GM23338 (cell line): ENCODE results near the gene ADAMTS5. TPM values are rescaled to one million over a fixed set of nuclear protein-coding genes. Genes with fewer than 3 reads are reported as not detected.

Experiments
- ATAC-seq: fragments of 200-7000 bp; cut with Tn5 transposase; 3 replicates; pipeline ENCODE4 v1.9.1; 2020
- DNase-seq: peaks from one replicate; pipeline ENCODE4 v3.0.0-alpha.2; 2015; ENCODE audit warnings: low spot score
- H2AFZ ChIP-seq: fragments of 200-600 bp; sonication (generic); 2 replicates; pipeline ENCODE4 v1.8.0; 2016; ENCODE audit warnings: antibody characterized with exemption, mild to moderate bottlenecking, moderate library complexity
- H3F3A ChIP-seq: fragments of 200-600 bp; sonication (generic); replicated peaks from 2 replicates; pipeline ENCODE4 v1.8.0; 2017; ENCODE audit warnings: antibody characterized with exemption, mixed run types, low read depth
- H3K27ac ChIP-seq: fragments of 200-600 bp; sonication (generic); 2 replicates; pipeline ENCODE4 v1.6.1; 2016; ENCODE audit warnings: low read depth
- H3K27me3 ChIP-seq: fragments of 200-600 bp; sonication (generic); 2 replicates; pipeline ENCODE4 v1.8.0; 2016; ENCODE audit warnings: mild to moderate bottlenecking, mixed run types, moderate library complexity; ENCODE audit not compliant: insufficient read depth
- H3K36me3 ChIP-seq: fragments of 200-600 bp; sonication (generic); 2 replicates; pipeline ENCODE4 v1.8.0; 2016; ENCODE audit warnings: mild to moderate bottlenecking; ENCODE audit not compliant: insufficient read depth
- H3K4me1 ChIP-seq: fragments of 200-600 bp; sonication (generic); 2 replicates; pipeline ENCODE4 v1.8.0; 2016; ENCODE audit warnings: mild to moderate bottlenecking, moderate library complexity; ENCODE audit not compliant: insufficient read depth
- H3K4me2 ChIP-seq: fragments of 200-600 bp; sonication (generic); 2 replicates; pipeline ENCODE4 v1.7.1; 2017; ENCODE audit warnings: mixed run types
- H3K4me3 ChIP-seq: fragments of 200-600 bp; sonication (generic); 2 replicates; pipeline ENCODE4 v1.6.1; 2016; ENCODE audit warnings: mixed run types
- H3K79me2 ChIP-seq: fragments of 200-600 bp; sonication (generic); replicated peaks from 2 replicates; pipeline ENCODE4 v1.8.0; 2017; ENCODE audit warnings: mild to moderate bottlenecking; ENCODE audit not compliant: insufficient read depth
- H3K9me2 ChIP-seq: fragments of 200-600 bp; sonication (generic); 2 replicates; pipeline ENCODE4 v1.8.0; 2017; ENCODE audit not compliant: insufficient read depth
- H4K20me1 ChIP-seq: fragments of 200-600 bp; sonication (generic); replicated peaks from 2 replicates; pipeline ENCODE4 v1.8.0; 2017; ENCODE audit warnings: mild to moderate bottlenecking; ENCODE audit not compliant: insufficient read depth
- H3K27ac Mint-ChIP-seq: 2 replicates; pipeline ENCODE4 v1.8.0; 2020; ENCODE audit warnings: inconsistent platforms, mild to moderate bottlenecking, moderate library complexity, mixed read lengths
- H3K27me3 Mint-ChIP-seq: 3 replicates; pipeline ENCODE4 v1.8.0; 2022; ENCODE audit warnings: low read depth, mild to moderate bottlenecking, moderate library complexity, mixed read lengths, inconsistent platforms; ENCODE audit not compliant: insufficient read depth, poor library complexity
- H3K36me3 Mint-ChIP-seq: 3 replicates; pipeline ENCODE4 v1.8.0; 2021; ENCODE audit warnings: low read depth, mild to moderate bottlenecking, inconsistent platforms, moderate library complexity, mixed read lengths
- H3K4me1 Mint-ChIP-seq: 3 replicates; pipeline ENCODE4 v1.8.0; 2020; ENCODE audit warnings: mild to moderate bottlenecking, inconsistent platforms, mixed read lengths
- H3K4me3 Mint-ChIP-seq: 3 replicates; pipeline ENCODE4 v1.8.0; 2021; ENCODE audit warnings: moderate library complexity, mild to moderate bottlenecking, inconsistent platforms, mixed read lengths
- H3K9me3 Mint-ChIP-seq: 3 replicates; pipeline ENCODE4 v1.8.0; 2020; ENCODE audit warnings: moderate library complexity, mild to moderate bottlenecking, inconsistent platforms, mixed read lengths
- EZH2phosphoT487 ChIP-seq: fragments of 200-600 bp; sonication (generic); IDR thresholded peaks from one replicate; pipeline ENCODE4 v1.8.1; 2018; ENCODE audit warnings: antibody characterized with exemption; ENCODE audit not compliant: unreplicated experiment
- JUNB ChIP-seq: IDR thresholded peaks from one replicate; pipeline ENCODE4 v1.6.1; 2016; ENCODE audit warnings: antibody characterized with exemption; ENCODE audit not compliant: unreplicated experiment
- NANOG ChIP-seq: IDR thresholded peaks from 2 replicates; pipeline ENCODE4 v1.6.1; 2016; ENCODE audit warnings: antibody characterized with exemption, borderline replicate concordance
- POLR2AphosphoS5 ChIP-seq: IDR thresholded peaks from 2 replicates; pipeline ENCODE4 v1.6.1; 2016; ENCODE audit warnings: antibody characterized with exemption, low read depth
- STAT1 ChIP-seq: IDR thresholded peaks from one replicate; pipeline ENCODE4 v1.6.1; 2016; ENCODE audit warnings: antibody characterized with exemption; ENCODE audit not compliant: unreplicated experiment
- ZNF331 ChIP-seq: fragments of 250-450 bp; sonication (Bioruptor Pico); IDR thresholded peaks from 2 replicates; pipeline ENCODE4 v1.5.0; 2020; ENCODE audit warnings: low read depth, mild to moderate bottlenecking, moderate library complexity
- polyA plus RNA-seq: library from polyadenylated mRNA; unstranded; fragments of >200 nt; fragmentation: Nextera tagmentation; extraction: Ambion mirVana; gene quantifications from 2 replicates; pipeline ENCODE4 v1.2.1, GENCODE V29; 2016
- total RNA-seq: library from RNA; depleted of rRNA; stranded (reverse); fragments of >200 nt; shearing (Covaris generic); gene quantifications from 2 replicates; pipeline ENCODE4 v1.2.3, GENCODE V29; 2014
- TF ChIP-seq, protein P1 (sequence below): fragments of 250-450 bp; sonication (Bioruptor Pico); IDR thresholded peaks from 2 replicates; pipeline ENCODE4 v1.5.0; 2020; ENCODE audit warnings: mild to moderate bottlenecking, moderate library complexity
- TF ChIP-seq, protein P2 (sequence below), 2 experiments: fragments of 200-600 bp in 1 of 2; sonication (generic) in 1 of 2; conservative IDR thresholded peaks; 2 replicates each; pipeline versions ENCODE4 v1.5.1 to v1.6.1; 2016 to 2017; ENCODE audit warnings: antibody characterized with exemption in 2 of 2, low read depth in 2 of 2, mild to moderate bottlenecking in 2 of 2, moderate library complexity in 1 of 2

The ADAMTS5 gene
- total and polyA plus RNA-seq, 2 experiments from 2014 or later: 0.21 to 0.32 TPM

DNA sequence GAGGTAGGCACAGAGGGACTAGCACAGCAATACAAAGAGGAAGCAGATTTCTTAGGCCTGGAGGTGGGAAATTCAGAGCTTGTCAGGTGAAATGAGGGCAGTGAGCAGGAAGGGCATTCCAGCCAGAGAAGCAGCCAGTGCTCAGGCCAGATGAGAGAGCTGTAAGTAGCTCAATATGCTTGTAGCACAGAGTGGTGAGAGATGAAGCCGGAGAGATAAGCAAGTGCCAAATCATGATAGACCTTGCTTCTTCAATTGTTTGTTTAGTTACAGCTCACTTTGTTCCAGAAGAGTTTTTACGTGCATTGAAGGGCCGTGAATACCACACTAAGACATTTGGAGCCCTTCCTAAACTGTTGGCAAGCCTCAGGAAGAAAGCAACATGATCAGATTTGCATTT lies 79.6 kb downstream of the ADAMTS5 start (continued):
- TF ChIP-seq, protein P1, sequence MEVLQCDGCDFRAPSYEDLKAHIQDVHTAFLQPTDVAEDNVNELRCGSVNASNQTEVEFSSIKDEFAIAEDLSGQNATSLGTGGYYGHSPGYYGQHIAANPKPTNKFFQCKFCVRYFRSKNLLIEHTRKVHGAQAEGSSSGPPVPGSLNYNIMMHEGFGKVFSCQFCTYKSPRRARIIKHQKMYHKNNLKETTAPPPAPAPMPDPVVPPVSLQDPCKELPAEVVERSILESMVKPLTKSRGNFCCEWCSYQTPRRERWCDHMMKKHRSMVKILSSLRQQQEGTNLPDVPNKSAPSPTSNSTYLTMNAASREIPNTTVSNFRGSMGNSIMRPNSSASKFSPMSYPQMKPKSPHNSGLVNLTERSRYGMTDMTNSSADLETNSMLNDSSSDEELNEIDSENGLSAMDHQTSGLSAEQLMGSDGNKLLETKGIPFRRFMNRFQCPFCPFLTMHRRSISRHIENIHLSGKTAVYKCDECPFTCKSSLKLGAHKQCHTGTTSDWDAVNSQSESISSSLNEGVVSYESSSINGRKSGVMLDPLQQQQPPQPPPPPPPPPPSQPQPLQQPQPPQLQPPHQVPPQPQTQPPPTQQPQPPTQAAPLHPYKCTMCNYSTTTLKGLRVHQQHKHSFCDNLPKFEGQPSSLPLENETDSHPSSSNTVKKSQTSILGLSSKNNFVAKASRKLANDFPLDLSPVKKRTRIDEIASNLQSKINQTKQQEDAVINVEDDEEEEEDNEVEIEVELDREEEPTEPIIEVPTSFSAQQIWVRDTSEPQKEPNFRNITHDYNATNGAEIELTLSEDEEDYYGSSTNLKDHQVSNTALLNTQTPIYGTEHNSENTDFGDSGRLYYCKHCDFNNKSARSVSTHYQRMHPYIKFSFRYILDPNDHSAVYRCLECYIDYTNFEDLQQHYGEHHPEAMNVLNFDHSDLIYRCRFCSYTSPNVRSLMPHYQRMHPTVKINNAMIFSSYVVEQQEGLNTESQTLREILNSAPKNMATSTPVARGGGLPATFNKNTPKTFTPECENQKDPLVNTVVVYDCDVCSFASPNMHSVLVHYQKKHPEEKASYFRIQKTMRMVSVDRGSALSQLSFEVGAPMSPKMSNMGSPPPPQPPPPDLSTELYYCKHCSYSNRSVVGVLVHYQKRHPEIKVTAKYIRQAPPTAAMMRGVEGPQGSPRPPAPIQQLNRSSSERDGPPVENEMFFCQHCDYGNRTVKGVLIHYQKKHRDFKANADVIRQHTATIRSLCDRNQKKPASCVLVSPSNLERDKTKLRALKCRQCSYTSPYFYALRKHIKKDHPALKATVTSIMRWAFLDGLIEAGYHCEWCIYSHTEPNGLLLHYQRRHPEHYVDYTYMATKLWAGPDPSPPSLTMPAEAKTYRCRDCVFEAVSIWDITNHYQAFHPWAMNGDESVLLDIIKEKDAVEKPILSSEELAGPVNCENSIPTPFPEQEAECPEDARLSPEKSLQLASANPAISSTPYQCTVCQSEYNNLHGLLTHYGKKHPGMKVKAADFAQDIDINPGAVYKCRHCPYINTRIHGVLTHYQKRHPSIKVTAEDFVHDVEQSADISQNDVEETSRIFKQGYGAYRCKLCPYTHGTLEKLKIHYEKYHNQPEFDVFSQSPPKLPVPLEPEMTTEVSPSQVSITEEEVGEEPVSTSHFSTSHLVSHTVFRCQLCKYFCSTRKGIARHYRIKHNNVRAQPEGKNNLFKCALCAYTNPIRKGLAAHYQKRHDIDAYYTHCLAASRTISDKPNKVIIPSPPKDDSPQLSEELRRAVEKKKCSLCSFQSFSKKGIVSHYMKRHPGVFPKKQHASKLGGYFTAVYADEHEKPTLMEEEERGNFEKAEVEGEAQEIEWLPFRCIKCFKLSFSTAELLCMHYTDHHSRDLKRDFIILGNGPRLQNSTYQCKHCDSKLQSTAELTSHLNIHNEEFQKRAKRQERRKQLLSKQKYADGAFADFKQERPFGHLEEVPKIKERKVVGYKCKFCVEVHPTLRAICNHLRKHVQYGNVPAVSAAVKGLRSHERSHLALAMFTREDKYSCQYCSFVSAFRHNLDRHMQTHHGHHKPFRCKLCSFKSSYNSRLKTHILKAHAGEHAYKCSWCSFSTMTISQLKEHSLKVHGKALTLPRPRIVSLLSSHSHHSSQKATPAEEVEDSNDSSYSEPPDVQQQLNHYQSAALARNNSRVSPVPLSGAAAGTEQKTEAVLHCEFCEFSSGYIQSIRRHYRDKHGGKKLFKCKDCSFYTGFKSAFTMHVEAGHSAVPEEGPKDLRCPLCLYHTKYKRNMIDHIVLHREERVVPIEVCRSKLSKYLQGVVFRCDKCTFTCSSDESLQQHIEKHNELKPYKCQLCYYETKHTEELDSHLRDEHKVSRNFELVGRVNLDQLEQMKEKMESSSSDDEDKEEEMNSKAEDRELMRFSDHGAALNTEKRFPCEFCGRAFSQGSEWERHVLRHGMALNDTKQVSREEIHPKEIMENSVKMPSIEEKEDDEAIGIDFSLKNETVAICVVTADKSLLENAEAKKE (CRISPR knock-in tag): no peak
- TF ChIP-seq ZNF331 (CRISPR knock-in tag): no peak
- TF ChIP-seq NANOG: no peak
- TF ChIP-seq JUNB: no peak
- TF ChIP-seq EZH2phosphoT487: no peak

DNA sequence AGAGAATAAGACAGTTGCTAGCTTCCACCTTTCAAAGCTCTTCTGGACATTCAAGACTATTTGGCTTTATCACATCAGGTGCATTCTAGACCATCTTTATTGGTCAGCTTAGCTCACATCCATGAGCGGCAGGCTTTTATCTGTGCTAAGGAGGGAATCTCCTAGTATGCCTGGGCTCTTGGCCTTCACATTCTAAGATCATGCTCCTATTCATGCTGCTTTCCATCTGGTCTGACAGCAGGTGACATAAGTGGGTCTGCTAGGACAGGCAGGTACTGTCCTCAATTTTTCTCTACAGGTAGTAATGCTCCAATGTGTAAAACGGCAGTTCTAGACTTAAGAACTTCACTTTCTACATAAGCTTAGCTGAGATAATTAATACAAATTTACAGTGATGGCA lies 82.5 kb downstream of the ADAMTS5 start:
- DNase-seq: no peak
- Mint-ChIP-seq H3K36me3 (no peaks in the 10 kb centered on the region), H3K27me3 (no peaks in the 10 kb centered on the region), H3K4me1 (peaks cover 4% of the 10 kb centered on the region; the same call in 1 of the 3 replicates), H3K4me3 (no peak overlapping the region), H3K9me3 (no peaks in the 10 kb centered on the region), H3K27ac (no peak overlapping the region)
- Histone ChIP-seq H3K27me3 (no peaks in the 10 kb centered on the region), H3K4me3 (no peak overlapping the region), H3K27ac (no peak overlapping the region), H3K4me2 (no peak overlapping the region), H2AFZ (no peak overlapping the region), H3K9me2 (no peaks in the 10 kb centered on the region), H4K20me1 (no peaks in the 10 kb centered on the region), H3K36me3 (no peaks in the 10 kb centered on the region), H3K4me1 (no peaks in the 10 kb centered on the region), H3F3A (no peaks in the 10 kb centered on the region), H3K79me2 (no peaks in the 10 kb centered on the region)
- no peak for ATAC-seq
- TF ChIP-seq STAT1 (no peak), ZNF331 (CRISPR knock-in tag) (no peak), POLR2AphosphoS5 (no peak)
- TF ChIP-seq, protein P1 (CRISPR knock-in tag): no peak
- TF ChIP-seq, protein P2, sequence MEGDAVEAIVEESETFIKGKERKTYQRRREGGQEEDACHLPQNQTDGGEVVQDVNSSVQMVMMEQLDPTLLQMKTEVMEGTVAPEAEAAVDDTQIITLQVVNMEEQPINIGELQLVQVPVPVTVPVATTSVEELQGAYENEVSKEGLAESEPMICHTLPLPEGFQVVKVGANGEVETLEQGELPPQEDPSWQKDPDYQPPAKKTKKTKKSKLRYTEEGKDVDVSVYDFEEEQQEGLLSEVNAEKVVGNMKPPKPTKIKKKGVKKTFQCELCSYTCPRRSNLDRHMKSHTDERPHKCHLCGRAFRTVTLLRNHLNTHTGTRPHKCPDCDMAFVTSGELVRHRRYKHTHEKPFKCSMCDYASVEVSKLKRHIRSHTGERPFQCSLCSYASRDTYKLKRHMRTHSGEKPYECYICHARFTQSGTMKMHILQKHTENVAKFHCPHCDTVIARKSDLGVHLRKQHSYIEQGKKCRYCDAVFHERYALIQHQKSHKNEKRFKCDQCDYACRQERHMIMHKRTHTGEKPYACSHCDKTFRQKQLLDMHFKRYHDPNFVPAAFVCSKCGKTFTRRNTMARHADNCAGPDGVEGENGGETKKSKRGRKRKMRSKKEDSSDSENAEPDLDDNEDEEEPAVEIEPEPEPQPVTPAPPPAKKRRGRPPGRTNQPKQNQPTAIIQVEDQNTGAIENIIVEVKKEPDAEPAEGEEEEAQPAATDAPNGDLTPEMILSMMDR (conservative IDR thresholded peaks at IDR 0.05; ENCODE audit: low read depth in 2 of 2): no peak
